ENCODE results near the gene NEGR1.

The NEGR1 gene

GRCh38 chr1:71666609-71667008 is 615.7 kb downstream of the NEGR1 start:
- no peak for DNase-seq

GRCh38 chr1:71660411-71660810 is 621.9 kb downstream of the NEGR1 start:
- DNase-seq: no peak

GRCh38 chr1:71657891-71658679 is 624.3 kb downstream of the NEGR1 start:
- DNase-seq: no peak

GRCh38 chr1:71656902-71657301 is 625.4 kb downstream of the NEGR1 start:
- DNase-seq: no peak

GRCh38 chr1:71655604-71656003 is 626.7 kb downstream of the NEGR1 start:
- DNase-seq: no peak

GRCh38 chr1:71653952-71654351 is 628.4 kb downstream of the NEGR1 start:
- no peak for DNase-seq

GRCh38 chr1:71651214-71651613 is 631.1 kb downstream of the NEGR1 start:
- DNase-seq: no peak

GRCh38 chr1:71650119-71650518 is 632.2 kb downstream of the NEGR1 start:
- no peak for DNase-seq

GRCh38 chr1:71649608-71650007 is 632.7 kb downstream of the NEGR1 start:
- no peak for DNase-seq

- DNase-seq: no peak
These were observed 634.6 kb downstream of the NEGR1 start for GRCh38 chr1:71647513-71648300.

- no peak for DNase-seq
These were observed 637.3 kb downstream of the NEGR1 start for GRCh38 chr1:71645015-71645414.

- DNase-seq: no peak
These were observed 640.4 kb downstream of the NEGR1 start for GRCh38 chr1:71641903-71642302.

GRCh38 chr1:71640998-71641397 is 641.3 kb downstream of the NEGR1 start:
- DNase-seq: no peak

GRCh38 chr1:71640116-71640515 is 642.2 kb downstream of the NEGR1 start:
- DNase-seq: no peak

GRCh38 chr1:71638081-71638766 is 644.1 kb downstream of the NEGR1 start:
- no peak for DNase-seq

GRCh38 chr1:71635568-71635967 is 646.8 kb downstream of the NEGR1 start:
- DNase-seq: no peak

- no peak for DNase-seq
These were observed 648.2 kb downstream of the NEGR1 start for GRCh38 chr1:71634159-71634558.

GRCh38 chr1:71630073-71630472 is 652.3 kb downstream of the NEGR1 start:
- no peak for DNase-seq

- DNase-seq: no peak
These were observed 657.3 kb downstream of the NEGR1 start for GRCh38 chr1:71625004-71625403.

- DNase-seq: no peak
These were observed 658.5 kb downstream of the NEGR1 start for GRCh38 chr1:71623888-71624287.

GRCh38 chr1:71621785-71622184 is 660.6 kb downstream of the NEGR1 start:
- no peak for DNase-seq

- no peak for DNase-seq
These were observed 663.4 kb downstream of the NEGR1 start for GRCh38 chr1:71618766-71619530.

GRCh38 chr1:71618191-71618590 is 664.1 kb downstream of the NEGR1 start:
- DNase-seq: no peak

All from left hindlimb (tissue), 1 donor.